K562 (cell line): ENCODE measurements around the gene ZNF239. TPM values are rescaled to one million over a fixed set of nuclear protein-coding genes. Genes with fewer than 3 reads are reported as not detected.

Source experiments
- DEAF1 ChIP-seq: fragments of 450-650 bp; formaldehyde crosslinking; IDR thresholded peaks from 2 replicates; pipeline ENCODE4 v1.4.0; 2020; ENCODE audit warnings: mild to moderate bottlenecking, moderate library complexity
- DNMT1 ChIP-seq: fragments of 450-650 bp; IDR thresholded peaks from 2 replicates; pipeline ENCODE4 v1.6.1; 2016; ENCODE audit warnings: antibody characterized with exemption, mild to moderate bottlenecking
- ELF1 ChIP-seq: fragments of 200-800 bp; sonication (Bioruptor generic); IDR thresholded peaks from 2 replicates; pipeline ENCODE4 v1.6.1; 2016; ENCODE audit warnings: missing genetic modification characterization, missing compliant biosample characterization
- HBP1 ChIP-seq: fragments of 450-650 bp; formaldehyde crosslinking; IDR thresholded peaks from 2 replicates; pipeline ENCODE4 v1.4.0; 2022; ENCODE audit warnings: missing genetic modification characterization
- ILF3 ChIP-seq: fragments of 450-650 bp; IDR thresholded peaks from 2 replicates; pipeline ENCODE4 v1.6.1; 2018; ENCODE audit warnings: antibody characterized with exemption, mild to moderate bottlenecking, moderate library complexity, borderline replicate concordance
- IRF9 ChIP-seq: fragments of 450-650 bp; IDR thresholded peaks from 2 replicates; pipeline ENCODE4 v1.6.1; 2016; ENCODE audit warnings: missing biosample characterization, missing genetic modification characterization
- MCM5 ChIP-seq: fragments of 450-650 bp; IDR thresholded peaks from 2 replicates; pipeline ENCODE4 v1.6.1; 2016; ENCODE audit warnings: low read depth
- PRDM10 ChIP-seq: fragments of 450-650 bp; IDR thresholded peaks from 2 replicates; pipeline ENCODE4 v1.6.1; 2018; ENCODE audit not compliant: partially characterized antibody
- TAF9B ChIP-seq: fragments of 450-650 bp; IDR thresholded peaks from 2 replicates; pipeline ENCODE4 v1.6.1; 2018; ENCODE audit warnings: mild to moderate bottlenecking; ENCODE audit not compliant: partially characterized antibody
- USF2 ChIP-seq: sonication (generic); formaldehyde crosslinking; IDR thresholded peaks from 2 replicates; pipeline ENCODE4 v1.5.0; 2020; ENCODE audit warnings: missing genetic modification reagents
- XRCC5 ChIP-seq: fragments of 200-400 bp; formaldehyde crosslinking; IDR thresholded peaks from 2 replicates; pipeline ENCODE4 v1.6.1; 2017; ENCODE audit warnings: low read depth, mild to moderate bottlenecking, low read length
- ZFP30 ChIP-seq: fragments of 250-450 bp; sonication (Bioruptor Pico); IDR thresholded peaks from 2 replicates; pipeline ENCODE4 v1.8.0; 2022; ENCODE audit warnings: moderate library complexity, mild to moderate bottlenecking, inconsistent platforms, borderline replicate concordance
- ZFX ChIP-seq: sonication (generic); formaldehyde crosslinking; IDR thresholded peaks from 2 replicates; pipeline ENCODE4 v1.8.0; 2022; ENCODE audit warnings: mild to moderate bottlenecking, missing genetic modification reagents, moderate library complexity
- ZKSCAN1 ChIP-seq: fragments of 150-350 bp; IDR thresholded peaks from 2 replicates; pipeline ENCODE4 v1.6.1; 2016; ENCODE audit warnings: low read depth, low read length
- ZNF282 ChIP-seq: sonication (generic); formaldehyde crosslinking; IDR thresholded peaks from 2 replicates; pipeline ENCODE4 v1.8.1; 2023; ENCODE audit warnings: missing genetic modification reagents
- ZNF395 ChIP-seq: fragments of 200-800 bp; sonication (Bioruptor generic); IDR thresholded peaks from 2 replicates; pipeline ENCODE4 v1.6.1; 2017; ENCODE audit warnings: missing genetic modification characterization, missing compliant biosample characterization
- polyA plus RNA-seq, 8 experiments: library from polyadenylated mRNA; depleted of rRNA in 4 of 8; stranded (reverse) in 5 of 8; unstranded in 3 of 8; fragments of >200 nt; fragmentation: Nextera tagmentation in 2 of 8; fragmentation: Illumina TruSeq in 1 of 8; extraction: Ambion mirVana in 2 of 8; extraction: Trizol in 1 of 8; gene quantifications; 2 replicates each; pipeline versions ENCODE4 v1.2.1 to v1.2.3, GENCODE V29; 2011 to 2014; ENCODE audit warnings: inconsistent platforms in 1 of 8, missing spikeins in 1 of 8
- total RNA-seq, 7 experiments: library from RNA; depleted of rRNA in 6 of 7; stranded (reverse); fragments of >200 nt in 6 of 7; fragmentation: Illumina TruSeq in 2 of 7; extraction: Trizol in 2 of 7; gene quantifications; 2 replicates each; pipeline versions ENCODE4 v1.2.1 to v1.2.3, GENCODE V29; 2011 to 2021; ENCODE audit warnings: low replicate concordance in 1 of 7

ZNF239 gene
- total and polyA plus RNA-seq, 9 of the 15 experiments (the other 6 are each of a cell fraction or from before 2014, with no cell fraction given): 13.7 to 26.7 (median 23.4) TPM

- TF ChIP-seq PRDM10 (no peak), TAF9B (peak; percentile 23), ILF3 (no peak), IRF9 (no peak), DNMT1 (no peak), XRCC5 (0 out of 2 replicates have a peak, but pooled peaks have one; percentile 69), HBP1 (CRISPR knock-in tag) (no peak), ZFX (CRISPR knock-in tag) (no peak; the same call in none of the 2 replicates), ELF1 (peak; percentile 88), ZNF282 (no peak), USF2 (CRISPR knock-in tag) (peak; percentile 45; the same call in 1 of the 2 replicates), ZFP30 (CRISPR knock-in tag) (no peak), ZNF395 (0 out of 2 replicates have a peak, but pooled peaks have one; percentile 25), ZKSCAN1 (no peak), DEAF1 (CRISPR knock-in tag) (no peak), MCM5 (no peak)
Observed at GRCh38 chr10:43606323-43607198, 32.1 kb upstream of the ZNF239 start, which contains the start of gene ZNF485 (continued).
